ENCODE measurements around the gene STON1. TPM values are rescaled to one million over a fixed set of nuclear protein-coding genes. Genes with fewer than 3 reads are reported as not detected.

STON1 gene
- total RNA-seq, 1 donor from 2014 or later = 15.7 TPM

DNA sequence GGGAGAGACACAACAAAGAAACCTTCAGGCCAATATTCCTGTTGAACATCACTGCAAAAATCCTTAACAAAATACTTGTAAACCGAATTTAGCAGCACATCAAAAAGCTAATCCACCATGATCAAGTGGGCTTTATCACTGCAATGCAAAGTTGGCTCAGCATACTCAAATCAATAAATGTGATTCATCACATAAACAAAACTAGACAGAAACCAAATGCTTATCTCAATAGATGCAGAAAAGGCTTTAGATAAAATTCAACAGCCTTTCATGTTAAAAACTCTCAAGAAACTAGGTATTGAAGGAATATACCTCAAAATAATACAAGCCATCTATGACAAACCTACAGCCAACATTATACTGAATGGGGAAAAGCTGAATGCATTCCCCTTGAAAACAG is 108.3 kb downstream of the STON1 start:
- DNase-seq (ENCODE audit: extremely low spot score, unreplicated experiment) = no peak
- H3K4me3 Mint-ChIP-seq = no peak overlapping the region
- TF ChIP-seq, protein P1, sequence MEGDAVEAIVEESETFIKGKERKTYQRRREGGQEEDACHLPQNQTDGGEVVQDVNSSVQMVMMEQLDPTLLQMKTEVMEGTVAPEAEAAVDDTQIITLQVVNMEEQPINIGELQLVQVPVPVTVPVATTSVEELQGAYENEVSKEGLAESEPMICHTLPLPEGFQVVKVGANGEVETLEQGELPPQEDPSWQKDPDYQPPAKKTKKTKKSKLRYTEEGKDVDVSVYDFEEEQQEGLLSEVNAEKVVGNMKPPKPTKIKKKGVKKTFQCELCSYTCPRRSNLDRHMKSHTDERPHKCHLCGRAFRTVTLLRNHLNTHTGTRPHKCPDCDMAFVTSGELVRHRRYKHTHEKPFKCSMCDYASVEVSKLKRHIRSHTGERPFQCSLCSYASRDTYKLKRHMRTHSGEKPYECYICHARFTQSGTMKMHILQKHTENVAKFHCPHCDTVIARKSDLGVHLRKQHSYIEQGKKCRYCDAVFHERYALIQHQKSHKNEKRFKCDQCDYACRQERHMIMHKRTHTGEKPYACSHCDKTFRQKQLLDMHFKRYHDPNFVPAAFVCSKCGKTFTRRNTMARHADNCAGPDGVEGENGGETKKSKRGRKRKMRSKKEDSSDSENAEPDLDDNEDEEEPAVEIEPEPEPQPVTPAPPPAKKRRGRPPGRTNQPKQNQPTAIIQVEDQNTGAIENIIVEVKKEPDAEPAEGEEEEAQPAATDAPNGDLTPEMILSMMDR (conservative IDR thresholded peaks at IDR 0.05) = no peak
- H3K27me3 Mint-ChIP-seq = no peaks in the 10 kb centered on the region
- no peaks in the 10 kb centered on the region for H3K36me3 Mint-ChIP-seq
- peaks cover 3% of the 10 kb centered on the region for H3K9me3 Mint-ChIP-seq
- H3K4me1 Mint-ChIP-seq (ENCODE audit: unreplicated experiment) = no peaks in the 10 kb centered on the region
- H3K27ac Mint-ChIP-seq = no peak overlapping the region

Other genes with a start within 250 kb of the STON1 start
- gene FOXN2, start 215.5 kb upstream of the STON1 start, total RNA-seq (ENCODE audit: low replicate concordance) = 16.7 and 17.4 TPM in 2 replicates
- gene PPP1R21, start 89.4 kb upstream of the STON1 start, total RNA-seq (ENCODE audit: low replicate concordance) = 26.0 and 41.3 TPM in 2 replicates
- gene GTF2A1L, start 87.7 kb downstream of the STON1 start, total RNA-seq (ENCODE audit: low replicate concordance) = not detected in 2 replicates
- 0.40 and 0.92 TPM in 2 replicates for gene LHCGR, start 225.6 kb downstream of the STON1 start, total RNA-seq (ENCODE audit: low replicate concordance)

Data from type B pancreatic cell (in vitro differentiated cells).